HG02938 (cell line): ENCODE results near the gene RTP4.
A peak's percentile ranks its signal among the peaks of the same experiment; 100 is the strongest.
"Not testable (repeated sequence)": the region's sequence is repeated elsewhere in the genome, so short reads cannot be mapped to it uniquely, and the experiment has no call there.

ENCODE experiments used
- ATAC-seq: cut with Tn5 transposase; IDR thresholded peaks from one replicate; pipeline ENCODE4 v1.9.1; 2021; ENCODE audit warnings: mild to moderate bottlenecking, moderate library complexity; ENCODE audit not compliant: unreplicated experiment

The RTP4 gene

GRCh38 chr3:187367561-187368103, 553 bp upstream of the RTP4 start:
- ATAC-seq, result no peak

- ATAC-seq, result peak; percentile 24
Observed at GRCh38 chr3:187369089-187369447, 883 bp downstream of the RTP4 start.

- no peak for ATAC-seq
Observed at GRCh38 chr3:187370051-187370450, 1.9 kb downstream of the RTP4 start.

GRCh38 chr3:187375581-187375980, 7.4 kb downstream of the RTP4 start:
- no peak for ATAC-seq

- no peak for ATAC-seq
Observed at GRCh38 chr3:187377842-187378241, 9.7 kb downstream of the RTP4 start.

- no peak for ATAC-seq
Observed at GRCh38 chr3:187382609-187383151, 14.5 kb downstream of the RTP4 start.

- ATAC-seq, result no peak
Observed at GRCh38 chr3:187383246-187383645, 15.1 kb downstream of the RTP4 start.

GRCh38 chr3:187385296-187385695, 17.1 kb downstream of the RTP4 start:
- no peak for ATAC-seq

- ATAC-seq, result no peak
Observed at GRCh38 chr3:187396661-187397060, 28.5 kb downstream of the RTP4 start.

GRCh38 chr3:187398955-187399354, 30.8 kb downstream of the RTP4 start:
- ATAC-seq, result no peak

GRCh38 chr3:187400756-187401155, 32.6 kb downstream of the RTP4 start:
- no peak for ATAC-seq

GRCh38 chr3:187401856-187402255, 33.7 kb downstream of the RTP4 start:
- ATAC-seq, result no peak

GRCh38 chr3:187403768-187404288, 35.6 kb downstream of the RTP4 start:
- no peak for ATAC-seq

GRCh38 chr3:187406927-187407326, 38.7 kb downstream of the RTP4 start:
- ATAC-seq, result no peak

- not testable (repeated sequence) for ATAC-seq
Observed at GRCh38 chr3:187411991-187412781, 44.0 kb downstream of the RTP4 start.
